ENCODE measurements around the gene ZFAND3.

- TF ChIP-seq, protein P1, sequence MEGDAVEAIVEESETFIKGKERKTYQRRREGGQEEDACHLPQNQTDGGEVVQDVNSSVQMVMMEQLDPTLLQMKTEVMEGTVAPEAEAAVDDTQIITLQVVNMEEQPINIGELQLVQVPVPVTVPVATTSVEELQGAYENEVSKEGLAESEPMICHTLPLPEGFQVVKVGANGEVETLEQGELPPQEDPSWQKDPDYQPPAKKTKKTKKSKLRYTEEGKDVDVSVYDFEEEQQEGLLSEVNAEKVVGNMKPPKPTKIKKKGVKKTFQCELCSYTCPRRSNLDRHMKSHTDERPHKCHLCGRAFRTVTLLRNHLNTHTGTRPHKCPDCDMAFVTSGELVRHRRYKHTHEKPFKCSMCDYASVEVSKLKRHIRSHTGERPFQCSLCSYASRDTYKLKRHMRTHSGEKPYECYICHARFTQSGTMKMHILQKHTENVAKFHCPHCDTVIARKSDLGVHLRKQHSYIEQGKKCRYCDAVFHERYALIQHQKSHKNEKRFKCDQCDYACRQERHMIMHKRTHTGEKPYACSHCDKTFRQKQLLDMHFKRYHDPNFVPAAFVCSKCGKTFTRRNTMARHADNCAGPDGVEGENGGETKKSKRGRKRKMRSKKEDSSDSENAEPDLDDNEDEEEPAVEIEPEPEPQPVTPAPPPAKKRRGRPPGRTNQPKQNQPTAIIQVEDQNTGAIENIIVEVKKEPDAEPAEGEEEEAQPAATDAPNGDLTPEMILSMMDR (optimal IDR thresholded peaks at IDR 0.05 in 1 of 3, IDR thresholded peaks at IDR 0.05 in 1 of 3, conservative IDR thresholded peaks at IDR 0.05 in 1 of 3; ENCODE audit: extremely low read depth in 1 of 3, insufficient read depth in 2 of 3, low read length in 3 of 3), result no peak
- no peak for TF ChIP-seq EZH2 (IDR thresholded peaks at IDR 0.05; ENCODE audit: low read length)
These were observed 338.4 kb downstream of the ZFAND3 start for GRCh38 chr6:38157905-38158304.

Data from keratinocyte (primary cell).